ENCODE results near the gene NAA25. TPM values are rescaled to one million over a fixed set of nuclear protein-coding genes. Genes with fewer than 3 reads are reported as not detected.
A peak's percentile ranks its signal among the peaks of the same experiment; 100 is the strongest.

Gene NAA25
- total and polyA plus RNA-seq, 7 donors: 10.9 to 46.5 (median 28.1) TPM

GRCh38 chr12:112117685-112118084 is 9.1 kb upstream of the NAA25 start:
- no peak for TF ChIP-seq CTCF (IDR thresholded peaks at IDR 0.05)
- no peaks in the 10 kb centered on the region for H3K36me3 ChIP-seq (ENCODE audit: insufficient read depth in 1 of 2, low read depth in 1 of 2)
- ATAC-seq: no peak
- no peak overlapping the region for H3K27ac ChIP-seq
- no peaks in the 10 kb centered on the region for H3K27me3 ChIP-seq (ENCODE audit: insufficient read depth in 3 of 3, low read length in 2 of 3)
- DNase-seq: no peak
- intact Hi-C loops (cut with DNase I): no loop called here
- H3K9me3 ChIP-seq: no peaks in the 10 kb centered on the region
- peaks cover 7% of the 10 kb centered on the region for H3K4me1 ChIP-seq
- WGBS, 3 donors: 83 to 91% (median 88%) methylated on average over 8 of the region's 8 CpGs
- no peak overlapping the region for H3K4me3 ChIP-seq

GRCh38 chr12:112116232-112117060 is 7.9 kb upstream of the NAA25 start:
- peak; percentile 91 to 98 (median 96) for ATAC-seq
- no peaks in the 10 kb centered on the region for H3K27me3 ChIP-seq (ENCODE audit: insufficient read depth in 3 of 3, low read length in 2 of 3)
- H3K4me1 ChIP-seq: peaks cover under 1% of the 10 kb centered on the region
- H3K27ac ChIP-seq: peak overlapping the region; percentile 65
- peak overlapping the region; percentile 38 for H3K4me3 ChIP-seq
- H3K9me3 ChIP-seq: no peaks in the 10 kb centered on the region
- H3K36me3 ChIP-seq (ENCODE audit: insufficient read depth in 1 of 2, low read depth in 1 of 2): no peaks in the 10 kb centered on the region
- DNase-seq: peak; percentile 50 to 82
- no peak for TF ChIP-seq CTCF (IDR thresholded peaks at IDR 0.05)
- WGBS, 3 donors: 36 to 43% (median 39%) methylated on average over 7 of the region's 7 CpGs
- intact Hi-C loops (cut with DNase I): no loop called here

GRCh38 chr12:112115259-112116045 is 6.9 kb upstream of the NAA25 start:
- WGBS, 3 donors: 93 to 95% (median 94%) methylated on average over 6 of the region's 6 CpGs

GRCh38 chr12:112112409-112113133 is 4.0 kb upstream of the NAA25 start:
- Histone ChIP-seq H3K36me3 (ENCODE audit: insufficient read depth in 1 of 2, low read depth in 1 of 2) (no peaks in the 10 kb centered on the region), H3K27ac (no peak overlapping the region), H3K4me3 (no peak overlapping the region), H3K4me1 (peaks cover 4% of the 10 kb centered on the region), H3K9me3 (no peaks in the 10 kb centered on the region), H3K27me3 (ENCODE audit: insufficient read depth in 3 of 3, low read length in 2 of 3) (no peaks in the 10 kb centered on the region)
- DNase-seq (no peak), ATAC-seq (no peak)
- TF ChIP-seq CTCF (IDR thresholded peaks at IDR 0.05): no peak
- WGBS, 3 donors: 75 to 86% (median 85%) methylated on average over 6 of the region's 6 CpGs
- intact Hi-C loops (cut with DNase I): no loop called here

More at GRCh38 chr12:112115259-112116045, 6.9 kb upstream of the NAA25 start:
- no peaks in the 10 kb centered on the region for H3K27me3 ChIP-seq (ENCODE audit: insufficient read depth in 3 of 3, low read length in 2 of 3)
- H3K4me1 ChIP-seq: no peaks in the 10 kb centered on the region
- no peaks in the 10 kb centered on the region for H3K36me3 ChIP-seq (ENCODE audit: insufficient read depth in 1 of 2, low read depth in 1 of 2)
- H3K4me3 ChIP-seq: no peak overlapping the region
- intact Hi-C loops (cut with DNase I): no loop called here
- H3K9me3 ChIP-seq: no peaks in the 10 kb centered on the region
- DNase-seq (no peak), ATAC-seq (no peak)
- H3K27ac ChIP-seq: no peak overlapping the region
- TF ChIP-seq CTCF (IDR thresholded peaks at IDR 0.05): no peak
